GM12874 (cell line): ENCODE data around the gene CD200.

Source experiments
- TF ChIP-seq, protein P1 (sequence below): IDR thresholded peaks from 2 replicates; pipeline ENCODE4 v1.5.1; 2011; ENCODE audit warnings: low read depth, mild to moderate bottlenecking, control low read depth, low read length, moderate library complexity; ENCODE audit not compliant: insufficient read depth

Gene CD200

DNA sequence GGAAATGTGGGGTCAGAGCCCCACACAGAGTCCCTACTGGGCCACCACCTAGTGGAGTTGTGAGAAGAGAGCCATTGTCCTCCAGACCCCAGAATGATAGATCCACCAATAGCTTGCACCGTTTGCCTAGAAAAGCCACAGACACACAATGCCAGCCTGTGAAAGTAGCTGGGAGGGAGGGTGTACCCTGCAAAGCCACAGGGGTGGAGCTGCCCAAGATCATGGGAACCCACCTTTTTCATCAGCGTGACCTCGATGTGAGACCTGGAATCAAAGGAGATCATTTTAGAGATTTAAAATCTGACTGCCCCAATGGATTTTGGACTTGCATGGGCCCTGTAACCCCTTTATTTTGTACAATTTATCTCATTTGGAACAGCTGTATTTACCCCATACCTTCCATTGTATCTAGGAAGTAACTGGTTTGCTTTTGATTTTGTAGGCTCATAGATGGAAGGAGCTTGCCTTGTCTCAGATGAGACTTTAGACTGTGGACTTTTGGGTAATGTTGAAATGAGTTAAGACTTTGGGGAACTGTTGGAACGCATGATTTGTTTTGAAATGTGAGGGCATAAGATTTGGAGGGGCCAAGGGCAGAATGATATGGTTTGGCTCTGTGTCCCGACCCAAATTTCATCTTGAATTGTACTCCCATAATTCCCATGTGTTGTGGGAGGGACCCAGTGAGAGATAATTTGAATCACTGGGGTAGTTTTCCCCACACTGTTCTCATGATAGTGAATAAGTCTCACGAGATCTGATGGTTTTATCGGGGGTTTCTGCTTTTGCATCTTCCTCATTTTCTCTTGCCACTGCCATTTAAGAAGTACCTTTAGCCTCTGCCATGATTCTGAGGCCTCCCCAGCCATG lies 49.0 kb downstream of the CD200 start:
- TF ChIP-seq, protein P1, sequence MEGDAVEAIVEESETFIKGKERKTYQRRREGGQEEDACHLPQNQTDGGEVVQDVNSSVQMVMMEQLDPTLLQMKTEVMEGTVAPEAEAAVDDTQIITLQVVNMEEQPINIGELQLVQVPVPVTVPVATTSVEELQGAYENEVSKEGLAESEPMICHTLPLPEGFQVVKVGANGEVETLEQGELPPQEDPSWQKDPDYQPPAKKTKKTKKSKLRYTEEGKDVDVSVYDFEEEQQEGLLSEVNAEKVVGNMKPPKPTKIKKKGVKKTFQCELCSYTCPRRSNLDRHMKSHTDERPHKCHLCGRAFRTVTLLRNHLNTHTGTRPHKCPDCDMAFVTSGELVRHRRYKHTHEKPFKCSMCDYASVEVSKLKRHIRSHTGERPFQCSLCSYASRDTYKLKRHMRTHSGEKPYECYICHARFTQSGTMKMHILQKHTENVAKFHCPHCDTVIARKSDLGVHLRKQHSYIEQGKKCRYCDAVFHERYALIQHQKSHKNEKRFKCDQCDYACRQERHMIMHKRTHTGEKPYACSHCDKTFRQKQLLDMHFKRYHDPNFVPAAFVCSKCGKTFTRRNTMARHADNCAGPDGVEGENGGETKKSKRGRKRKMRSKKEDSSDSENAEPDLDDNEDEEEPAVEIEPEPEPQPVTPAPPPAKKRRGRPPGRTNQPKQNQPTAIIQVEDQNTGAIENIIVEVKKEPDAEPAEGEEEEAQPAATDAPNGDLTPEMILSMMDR = no peak

GRCh38 chr3:112382543-112383160 lies 49.7 kb downstream of the CD200 start:
- TF ChIP-seq, protein P1 = no peak

DNA sequence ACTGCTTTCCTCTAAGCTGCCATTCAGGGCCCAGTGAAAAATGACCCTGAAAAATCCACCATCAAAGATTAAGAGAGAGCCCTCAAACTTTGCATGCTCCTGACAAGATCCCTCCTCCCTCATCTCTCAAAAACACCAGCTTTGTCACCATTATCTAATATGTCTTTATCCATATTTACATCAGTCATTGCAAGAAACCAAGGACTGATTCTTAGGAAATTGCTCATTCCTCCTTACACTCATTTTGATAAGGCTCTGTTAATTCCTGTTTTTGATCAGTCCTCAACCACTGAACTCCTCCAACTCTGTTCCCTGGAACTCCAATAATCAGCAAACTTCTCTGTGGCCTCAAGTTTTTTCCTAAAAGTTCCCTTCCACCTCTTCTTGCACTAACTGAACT lies 51.8 kb downstream of the CD200 start:
- TF ChIP-seq, protein P1 = no peak

DNA sequence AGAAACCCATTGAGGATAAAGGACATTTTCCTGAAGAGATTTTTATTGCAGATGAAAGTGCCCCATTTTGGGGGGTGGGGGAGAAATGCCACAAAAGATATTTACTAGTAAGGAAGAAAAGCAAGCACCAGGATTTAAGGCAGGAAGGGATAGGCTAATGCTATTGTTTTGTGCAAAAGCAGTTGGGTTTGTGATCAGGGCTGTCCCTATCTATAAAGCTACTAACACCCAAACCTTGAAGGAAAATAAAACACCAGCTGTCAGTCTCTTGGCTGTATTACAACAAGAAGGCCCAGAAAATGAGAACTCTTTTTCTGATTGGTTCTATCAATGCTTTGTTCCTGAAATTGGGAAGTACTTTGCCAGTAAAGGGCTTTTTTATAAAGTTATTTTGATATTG lies 56.0 kb downstream of the CD200 start:
- TF ChIP-seq, protein P1 = no peak

- TF ChIP-seq, protein P1 = no peak
Observed at GRCh38 chr3:112389961-112390360, 57.0 kb downstream of the CD200 start.

DNA sequence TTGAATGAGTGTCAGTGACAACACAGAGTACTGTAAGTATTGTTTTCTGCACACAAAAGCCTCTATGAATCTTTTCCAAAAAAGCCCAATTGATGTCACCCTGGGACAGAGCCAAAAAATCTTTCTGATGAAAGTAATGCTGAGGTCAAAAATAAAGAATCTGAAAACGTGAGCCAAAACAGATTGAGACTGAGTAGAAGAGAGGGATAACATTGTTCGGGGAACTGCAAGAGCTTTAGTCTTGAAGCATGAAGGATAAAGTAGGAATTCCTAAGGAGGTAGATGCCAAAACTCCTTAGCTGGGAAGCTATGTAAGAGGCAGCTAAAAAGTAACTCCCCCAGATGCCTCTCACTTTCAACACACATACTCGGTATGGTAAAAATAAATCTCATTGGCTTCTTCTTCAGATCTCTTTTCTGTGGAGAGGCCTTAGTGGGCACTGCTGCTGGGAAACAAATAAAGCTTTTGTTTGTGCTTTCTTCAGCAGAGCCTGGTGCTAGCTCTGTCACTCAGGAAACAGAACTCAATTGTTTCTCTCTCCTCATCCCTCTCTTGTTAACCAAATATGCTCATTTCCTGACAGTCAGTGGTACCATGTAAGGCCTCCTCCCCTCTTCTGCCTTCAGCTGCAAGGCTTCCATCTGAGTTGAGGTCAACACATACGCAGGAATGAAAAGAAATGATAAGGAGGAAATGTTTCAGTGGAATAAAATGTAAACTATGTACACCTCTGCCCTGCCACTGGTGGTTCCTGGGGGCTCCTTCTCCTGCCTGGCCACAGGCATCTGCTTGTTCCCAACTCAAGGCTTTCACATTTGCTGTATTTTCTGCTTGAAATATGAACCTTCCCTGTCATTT lies 58.1 kb downstream of the CD200 start:
- TF ChIP-seq, protein P1 = no peak

DNA sequence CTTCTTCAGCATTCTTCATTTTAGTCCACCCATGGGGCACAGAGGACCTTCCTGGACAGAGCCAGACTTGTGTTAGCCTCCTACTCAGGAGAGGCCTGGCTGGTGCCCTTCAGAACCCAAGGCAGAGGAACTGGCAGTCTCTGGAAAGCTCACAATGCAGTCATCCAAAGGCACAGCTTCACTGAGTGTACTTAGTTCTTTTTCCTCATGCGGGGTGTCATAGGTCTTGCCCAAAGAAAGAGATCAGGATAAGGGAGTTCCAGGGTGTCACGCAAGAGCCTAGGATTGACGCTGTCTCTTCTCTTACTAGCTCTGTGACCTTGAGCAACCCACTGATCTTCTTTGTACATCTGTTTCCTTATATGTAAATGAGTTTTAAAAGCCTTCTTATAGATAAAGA lies 58.7 kb downstream of the CD200 start:
- TF ChIP-seq, protein P1 = no peak
